ENCODE data around the gene NUBP2. TPM values are rescaled to one million over a fixed set of nuclear protein-coding genes. Genes with fewer than 3 reads are reported as not detected.
A peak's percentile ranks its signal among the peaks of the same experiment; 100 is the strongest.

Gene NUBP2
- total and polyA plus RNA-seq, 10 of the 15 experiments (the other 5 are each of a cell fraction or from before 2014, with no cell fraction given), result 1.9 to 129 (median 51.7) TPM

- H3K4me3 ChIP-seq, result peak overlapping the region; percentile 100
- H3K9ac ChIP-seq (ENCODE audit: control insufficient read depth, insufficient read depth, low read length), result peak overlapping the region; percentile 78
- WGBS (ENCODE audit: insufficient coverage, insufficient replicate concordance, low lambda C conversion rate, missing lambda C conversion rate), result 15% methylated on average over 37 of the region's 45 CpGs
- H3K9me3 ChIP-seq (replicated peaks; ENCODE audit: control insufficient read depth, insufficient read depth, low read length), result no peaks in the 10 kb centered on the region
- no TSS peak for BruUV-seq (replicated peaks)
- DNase-seq (ENCODE audit: low read depth, low spot score) (no peak), FAIRE-seq (no peak), ATAC-seq (no peak)
- H3K36me3 ChIP-seq (ENCODE audit: control insufficient read depth in 2 of 2, insufficient read depth in 2 of 2, low read length in 1 of 2), result peaks cover 0 to 12% of the 10 kb centered on the region in 2 experiments; a peak in 2 of 4 replicates
- H3K4me1 ChIP-seq (ENCODE audit: control insufficient read depth, insufficient read depth, low read length), result peaks cover 15% of the 10 kb centered on the region
- peak overlapping the region; percentile 89 for H3K27ac ChIP-seq (ENCODE audit: control insufficient read depth, insufficient read depth)
- POLR2A ChIA-PET, result interaction anchor here (5.8 kb wide), 1 partner anchor 8 kb away, joined by 39 read pairs; the partner anchor contains the start of genes NUBP2 and SPSB3
- peak overlapping the region; percentile 81 for H2AFZ ChIP-seq (ENCODE audit: control insufficient read depth, low read depth, low read length)
- CTCF ChIA-PET, result interaction anchor here (0.5 to 1.2 kb wide), 5 partner anchors 9 to 281 kb away, joined by 3 to 9 read pairs (median 3); partner anchors contain the start of genes NUBP2, SPSB3 and TELO2
- no peak for TF ChIP-seq HDAC6 (IDR thresholded peaks at IDR 0.05; ENCODE audit: unreplicated experiment)
- TF ChIP-seq BCL11A (IDR thresholded peaks at IDR 0.05; ENCODE audit: low read depth, low read length), result 0 out of 2 replicates have a peak, but pooled peaks have one; percentile 1
- no peak for TF ChIP-seq EGR1 (IDR thresholded peaks at IDR 0.05; ENCODE audit: borderline replicate concordance in 1 of 2, low read depth in 2 of 2, low read length in 2 of 2)
- no peak for TF ChIP-seq MLLT1 (IDR thresholded peaks at IDR 0.05)
- TF ChIP-seq BCLAF1 (IDR thresholded peaks at IDR 0.05), result no peak
- TF ChIP-seq SPI1 (IDR thresholded peaks at IDR 0.05; ENCODE audit: borderline replicate concordance, insufficient read depth, low read depth, low read length), result peak; percentile 30; the same call in 1 of the 2 replicates
- TF ChIP-seq HDGF (IDR thresholded peaks at IDR 0.05), result no peak
- no peak for TF ChIP-seq KDM1A (IDR thresholded peaks at IDR 0.05; ENCODE audit: borderline replicate concordance)
- TF ChIP-seq RB1 (IDR thresholded peaks at IDR 0.05; ENCODE audit: borderline replicate concordance), result no peak
- H3K27me3 ChIP-seq (replicated peaks in 1 of 2; ENCODE audit: control insufficient read depth in 2 of 2, insufficient read depth in 2 of 2, low read length in 1 of 2), result no peaks in the 10 kb centered on the region
- peak overlapping the region; percentile 94 for H3K4me2 ChIP-seq (ENCODE audit: control insufficient read depth, insufficient read depth)
- peaks cover 43% of the 10 kb centered on the region for H3K79me2 ChIP-seq (ENCODE audit: control insufficient read depth, insufficient read depth, low read length)
- H4K20me1 ChIP-seq (ENCODE audit: control insufficient read depth, insufficient read depth), result no peaks in the 10 kb centered on the region
- RAD21 ChIA-PET (ENCODE audit: unreplicated experiment), result no interaction called here
- in situ Hi-C loops (cut with MboI), result loop anchor here (5.0 kb wide), 1 partner anchor 62 kb away; no protein-coding TSS in a partner anchor
- intact Hi-C loops (cut with micrococcal nuclease; ENCODE audit: unreplicated experiment), result loop anchor here (5.0 kb wide), 1 partner anchor 67 kb away; the partner anchor contains the start of gene MAPK8IP3
- SMC1A ChIA-PET (ENCODE audit: uncharacterized antibody, unreplicated experiment), result no interaction called here
Observed at GRCh38 chr16:1773703-1774447, 8.9 kb upstream of the NUBP2 start.
